Measurements from ENCODE around the gene DNAH1. TPM values are rescaled to one million over a fixed set of nuclear protein-coding genes. Genes with fewer than 3 reads are reported as not detected.

The DNAH1 gene
- total and polyA plus RNA-seq, 2 experiments from 2014 or later, result 0.81 to 4.0 TPM

- Histone ChIP-seq H4K20me1 (ENCODE audit: insufficient read depth) (no peaks in the 10 kb centered on the region), H3K9ac (no peak overlapping the region), H3K9me3 (ENCODE audit: low read depth) (no peaks in the 10 kb centered on the region), H3K79me2 (ENCODE audit: insufficient read depth) (no peaks in the 10 kb centered on the region), H3K36me3 (ENCODE audit: low read depth) (no peaks in the 10 kb centered on the region; the same call in 1 of the 2 replicates), H3F3A (ENCODE audit: insufficient read depth) (no peaks in the 10 kb centered on the region), H3K27ac (no peak overlapping the region), H3K9me2 (ENCODE audit: insufficient read depth) (no peaks in the 10 kb centered on the region), H3K27me3 (replicated peaks; ENCODE audit: insufficient read depth) (no peaks in the 10 kb centered on the region), H3K4me3 (no peak overlapping the region), H3K4me2 (ENCODE audit: unreplicated experiment) (no peak overlapping the region), H3K4me1 (ENCODE audit: insufficient read depth) (no peaks in the 10 kb centered on the region), H2AFZ (no peak overlapping the region)
- WGBS, 2 experiments (ENCODE audit: low coverage in 1 of 2, low lambda C conversion rate in 2 of 2, missing lambda C conversion rate in 2 of 2), result 73 to 77% methylated on average over 5 to 6 of the region's 6 CpGs
- in situ Hi-C loops (cut with MboI), result no loop called here
- TF ChIP-seq EZH2 (IDR thresholded peaks at IDR 0.05; ENCODE audit: insufficient read depth, poor library complexity, severe bottlenecking) (no peak), EZH2phosphoT487 (IDR thresholded peaks at IDR 0.05; ENCODE audit: insufficient read depth, low read depth) (no peak)
- DNase-seq, result no peak
Measured at GRCh38 chr3:52399593-52399992, 83.5 kb downstream of the DNAH1 start.

GRCh38 chr3:52400275-52400793 lies 84.2 kb downstream of the DNAH1 start:
- H3K9ac ChIP-seq, result no peak overlapping the region
- H3K79me2 ChIP-seq (ENCODE audit: insufficient read depth), result no peaks in the 10 kb centered on the region
- in situ Hi-C loops (cut with MboI), result no loop called here
- H3K36me3 ChIP-seq (ENCODE audit: low read depth), result no peaks in the 10 kb centered on the region; the same call in 1 of the 2 replicates
- no peaks in the 10 kb centered on the region for H3K9me3 ChIP-seq (ENCODE audit: low read depth)
- H3K4me3 ChIP-seq, result no peak overlapping the region
- H3K4me1 ChIP-seq (ENCODE audit: insufficient read depth), result no peaks in the 10 kb centered on the region
- TF ChIP-seq EZH2phosphoT487 (IDR thresholded peaks at IDR 0.05; ENCODE audit: insufficient read depth, low read depth), result no peak
- TF ChIP-seq EZH2 (IDR thresholded peaks at IDR 0.05; ENCODE audit: insufficient read depth, poor library complexity, severe bottlenecking), result no peak
- H3K9me2 ChIP-seq (ENCODE audit: insufficient read depth), result no peaks in the 10 kb centered on the region
- H4K20me1 ChIP-seq (ENCODE audit: insufficient read depth), result no peaks in the 10 kb centered on the region
- DNase-seq, result no peak
- H3K27me3 ChIP-seq (replicated peaks; ENCODE audit: insufficient read depth), result no peaks in the 10 kb centered on the region
- H3F3A ChIP-seq (ENCODE audit: insufficient read depth), result no peaks in the 10 kb centered on the region
- no peak overlapping the region for H2AFZ ChIP-seq
- 90 to 93% methylated on average over 10 of the region's 10 CpGs for WGBS, 2 experiments (ENCODE audit: low coverage in 1 of 2, low lambda C conversion rate in 2 of 2, missing lambda C conversion rate in 2 of 2)
- no peak overlapping the region for H3K4me2 ChIP-seq (ENCODE audit: unreplicated experiment)
- H3K27ac ChIP-seq, result no peak overlapping the region

DNA sequence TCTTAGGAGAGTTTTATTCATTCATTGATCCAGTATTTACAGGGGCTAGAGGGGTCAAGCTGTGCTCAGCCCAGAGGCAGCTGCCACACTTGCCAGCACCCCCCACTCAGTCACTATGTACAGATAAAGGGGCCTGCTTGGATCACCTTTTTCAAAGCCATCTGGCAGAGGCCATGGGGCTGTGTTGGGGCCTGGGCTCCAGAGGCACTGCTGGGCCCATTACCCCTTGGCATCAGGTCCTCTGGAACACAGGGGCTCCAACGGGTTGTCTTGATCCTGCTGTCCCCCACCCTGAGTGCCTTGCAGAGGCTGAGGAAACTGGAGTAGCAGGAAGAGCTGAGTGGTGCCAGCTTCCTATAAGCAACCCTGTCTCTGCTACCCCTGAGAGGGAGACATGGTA lies 84.9 kb downstream of the DNAH1 start:
- DNase-seq, result no peak
- H3K9me3 ChIP-seq (ENCODE audit: low read depth), result no peaks in the 10 kb centered on the region
- TF ChIP-seq EZH2 (IDR thresholded peaks at IDR 0.05; ENCODE audit: insufficient read depth, poor library complexity, severe bottlenecking) (no peak), EZH2phosphoT487 (IDR thresholded peaks at IDR 0.05; ENCODE audit: insufficient read depth, low read depth) (no peak)
- no peak overlapping the region for H3K4me2 ChIP-seq (ENCODE audit: unreplicated experiment)
- H3K27ac ChIP-seq, result no peak overlapping the region
- no peak overlapping the region for H3K4me3 ChIP-seq
- 89 to 94% methylated on average over 1 of the region's 1 CpG for WGBS, 2 experiments (ENCODE audit: low coverage in 1 of 2, low lambda C conversion rate in 2 of 2, missing lambda C conversion rate in 2 of 2)
- H3K4me1 ChIP-seq (ENCODE audit: insufficient read depth), result no peaks in the 10 kb centered on the region
- peaks cover 6% of the 10 kb centered on the region; the same call in 1 of the 2 replicates for H3K36me3 ChIP-seq (ENCODE audit: low read depth)
- H4K20me1 ChIP-seq (ENCODE audit: insufficient read depth), result no peaks in the 10 kb centered on the region
- H3K27me3 ChIP-seq (replicated peaks; ENCODE audit: insufficient read depth), result no peaks in the 10 kb centered on the region
- no peak overlapping the region for H2AFZ ChIP-seq
- H3K79me2 ChIP-seq (ENCODE audit: insufficient read depth), result peaks cover 6% of the 10 kb centered on the region; the same call in 1 of the 2 replicates
- no peaks in the 10 kb centered on the region for H3K9me2 ChIP-seq (ENCODE audit: insufficient read depth)
- no peaks in the 10 kb centered on the region for H3F3A ChIP-seq (ENCODE audit: insufficient read depth)
- H3K9ac ChIP-seq, result no peak overlapping the region
- in situ Hi-C loops (cut with MboI), result no loop called here

- 100% methylated on average over 1 of the region's 1 CpG for WGBS, 2 experiments (ENCODE audit: low coverage in 1 of 2, low lambda C conversion rate in 2 of 2, missing lambda C conversion rate in 2 of 2)
- Histone ChIP-seq H3K9me2 (ENCODE audit: insufficient read depth) (no peaks in the 10 kb centered on the region), H3K9ac (no peak overlapping the region), H3K27ac (no peak overlapping the region), H2AFZ (no peak overlapping the region), H3K4me3 (no peak overlapping the region), H3F3A (ENCODE audit: insufficient read depth) (no peaks in the 10 kb centered on the region), H3K79me2 (ENCODE audit: insufficient read depth) (peaks cover 6% of the 10 kb centered on the region; the same call in 1 of the 2 replicates), H3K9me3 (ENCODE audit: low read depth) (no peaks in the 10 kb centered on the region), H3K4me2 (ENCODE audit: unreplicated experiment) (no peak overlapping the region), H3K27me3 (replicated peaks; ENCODE audit: insufficient read depth) (no peaks in the 10 kb centered on the region), H3K36me3 (ENCODE audit: low read depth) (peaks cover 6% of the 10 kb centered on the region; the same call in 1 of the 2 replicates), H3K4me1 (ENCODE audit: insufficient read depth) (no peaks in the 10 kb centered on the region), H4K20me1 (ENCODE audit: insufficient read depth) (no peaks in the 10 kb centered on the region)
- TF ChIP-seq EZH2 (IDR thresholded peaks at IDR 0.05; ENCODE audit: insufficient read depth, poor library complexity, severe bottlenecking) (no peak), EZH2phosphoT487 (IDR thresholded peaks at IDR 0.05; ENCODE audit: insufficient read depth, low read depth) (no peak)
- in situ Hi-C loops (cut with MboI), result no loop called here
- no peak for DNase-seq
Measured at GRCh38 chr3:52401551-52401950, 85.4 kb downstream of the DNAH1 start.
